Stimulated activated memory B cell treated with anti-CD40 and anti-IgM and Interleukin-4, amounts not matched to agents 10 μg/mL and 1 μg/mL and 100 μg/mL, for 72 hours (primary cell): ENCODE data around the gene WWC2.

Experiments used
- ATAC-seq: fragments of 150-1000 bp; cut with Tn5 transposase; 2 replicates; pipeline ENCODE4 v1.10.0; 2021
- H3K27ac Mint-ChIP-seq: one replicate; pipeline ENCODE4 v1.8.0; 2022; ENCODE audit warnings: mild to moderate bottlenecking, mixed read lengths
- H3K27me3 Mint-ChIP-seq: one replicate; pipeline ENCODE4 v1.8.0; 2022; ENCODE audit warnings: mixed read lengths
- H3K36me3 Mint-ChIP-seq: one replicate; pipeline ENCODE4 v1.8.0; 2022; ENCODE audit warnings: mixed read lengths
- H3K4me1 Mint-ChIP-seq: one replicate; pipeline ENCODE4 v1.8.0; 2022; ENCODE audit warnings: mixed read lengths
- H3K4me3 Mint-ChIP-seq: one replicate; pipeline ENCODE4 v1.8.0; 2022; ENCODE audit warnings: mild to moderate bottlenecking, moderate library complexity, mixed read lengths
- H3K9me3 Mint-ChIP-seq: one replicate; pipeline ENCODE4 v1.8.0; 2022; ENCODE audit warnings: mixed read lengths

The WWC2 gene

GRCh38 chr4:183332447-183332846 is 233.4 kb downstream of the WWC2 start:
- no peak overlapping the region for H3K4me3 Mint-ChIP-seq
- H3K4me1 Mint-ChIP-seq, result no peaks in the 10 kb centered on the region
- H3K36me3 Mint-ChIP-seq, result no peaks in the 10 kb centered on the region
- H3K9me3 Mint-ChIP-seq, result peaks cover 4% of the 10 kb centered on the region
- peaks cover 34% of the 10 kb centered on the region for H3K27me3 Mint-ChIP-seq
- ATAC-seq, result no peak
- H3K27ac Mint-ChIP-seq, result no peak overlapping the region

GRCh38 chr4:183333202-183333601 is 234.1 kb downstream of the WWC2 start:
- no peak for ATAC-seq
- H3K27me3 Mint-ChIP-seq, result peaks cover 34% of the 10 kb centered on the region
- no peak overlapping the region for H3K27ac Mint-ChIP-seq

GRCh38 chr4:183333983-183334382 is 234.9 kb downstream of the WWC2 start:
- Mint-ChIP-seq H3K36me3 (no peaks in the 10 kb centered on the region), H3K27ac (no peak overlapping the region), H3K4me1 (no peaks in the 10 kb centered on the region), H3K9me3 (peaks cover 3% of the 10 kb centered on the region), H3K27me3 (peaks cover 34% of the 10 kb centered on the region), H3K4me3 (no peak overlapping the region)
- ATAC-seq, result no peak

More at GRCh38 chr4:183333202-183333601, 234.1 kb downstream of the WWC2 start:
- no peak overlapping the region for H3K4me3 Mint-ChIP-seq
- H3K4me1 Mint-ChIP-seq, result no peaks in the 10 kb centered on the region
- peaks cover 4% of the 10 kb centered on the region for H3K9me3 Mint-ChIP-seq
- H3K36me3 Mint-ChIP-seq, result no peaks in the 10 kb centered on the region

GRCh38 chr4:183335369-183335940 is 236.4 kb downstream of the WWC2 start:
- Mint-ChIP-seq H3K9me3 (no peaks in the 10 kb centered on the region), H3K27me3 (peaks cover 34% of the 10 kb centered on the region), H3K36me3 (no peaks in the 10 kb centered on the region), H3K4me3 (no peak overlapping the region), H3K27ac (no peak overlapping the region), H3K4me1 (no peaks in the 10 kb centered on the region)
- ATAC-seq, result no peak

- no peak for ATAC-seq
- Mint-ChIP-seq H3K27ac (no peak overlapping the region), H3K36me3 (no peaks in the 10 kb centered on the region), H3K4me1 (no peaks in the 10 kb centered on the region), H3K4me3 (no peak overlapping the region), H3K9me3 (no peaks in the 10 kb centered on the region), H3K27me3 (peaks cover 24% of the 10 kb centered on the region)
Measured at GRCh38 chr4:183337349-183337748, 238.3 kb downstream of the WWC2 start.

GRCh38 chr4:183337833-183338232 is 238.8 kb downstream of the WWC2 start:
- Mint-ChIP-seq H3K36me3 (no peaks in the 10 kb centered on the region), H3K9me3 (no peaks in the 10 kb centered on the region), H3K27ac (no peak overlapping the region), H3K27me3 (peaks cover 21% of the 10 kb centered on the region), H3K4me1 (no peaks in the 10 kb centered on the region), H3K4me3 (no peak overlapping the region)
- ATAC-seq, result no peak

- Mint-ChIP-seq H3K4me3 (no peak overlapping the region), H3K27me3 (peaks cover 32% of the 10 kb centered on the region), H3K9me3 (no peaks in the 10 kb centered on the region), H3K36me3 (no peaks in the 10 kb centered on the region), H3K4me1 (peaks cover 5% of the 10 kb centered on the region), H3K27ac (no peak overlapping the region)
- peak; percentile 20 for ATAC-seq
Measured at GRCh38 chr4:183342541-183343533, 243.8 kb downstream of the WWC2 start.

- no peaks in the 10 kb centered on the region for H3K9me3 Mint-ChIP-seq
- no peaks in the 10 kb centered on the region for H3K36me3 Mint-ChIP-seq
- no peak for ATAC-seq
- peaks cover 32% of the 10 kb centered on the region for H3K27me3 Mint-ChIP-seq
- no peak overlapping the region for H3K27ac Mint-ChIP-seq
- H3K4me1 Mint-ChIP-seq, result peaks cover 5% of the 10 kb centered on the region
- no peak overlapping the region for H3K4me3 Mint-ChIP-seq
Measured at GRCh38 chr4:183343730-183344129, 244.7 kb downstream of the WWC2 start.

- no peak overlapping the region for H3K4me3 Mint-ChIP-seq
- no peak overlapping the region for H3K27ac Mint-ChIP-seq
- no peaks in the 10 kb centered on the region for H3K36me3 Mint-ChIP-seq
- H3K4me1 Mint-ChIP-seq, result peaks cover 5% of the 10 kb centered on the region
- ATAC-seq, result no peak
- H3K27me3 Mint-ChIP-seq, result peaks cover 32% of the 10 kb centered on the region
- no peaks in the 10 kb centered on the region for H3K9me3 Mint-ChIP-seq
Measured at GRCh38 chr4:183344523-183345255, 245.6 kb downstream of the WWC2 start.

GRCh38 chr4:183345261-183345660 is 246.2 kb downstream of the WWC2 start:
- H3K27ac Mint-ChIP-seq, result no peak overlapping the region
- peaks cover 5% of the 10 kb centered on the region for H3K4me1 Mint-ChIP-seq
- H3K27me3 Mint-ChIP-seq, result peaks cover 36% of the 10 kb centered on the region
- H3K4me3 Mint-ChIP-seq, result no peak overlapping the region
- no peaks in the 10 kb centered on the region for H3K36me3 Mint-ChIP-seq
- no peak for ATAC-seq
- peaks cover under 1% of the 10 kb centered on the region for H3K9me3 Mint-ChIP-seq

- peaks cover 4% of the 10 kb centered on the region for H3K9me3 Mint-ChIP-seq
- no peak for ATAC-seq
- H3K27ac Mint-ChIP-seq, result no peak overlapping the region
- peaks cover 54% of the 10 kb centered on the region for H3K27me3 Mint-ChIP-seq
- H3K4me1 Mint-ChIP-seq, result peaks cover 5% of the 10 kb centered on the region
- H3K4me3 Mint-ChIP-seq, result no peak overlapping the region
- H3K36me3 Mint-ChIP-seq, result no peaks in the 10 kb centered on the region
Measured at GRCh38 chr4:183347146-183347545, 248.1 kb downstream of the WWC2 start.

GRCh38 chr4:183347566-183347965 is 248.5 kb downstream of the WWC2 start:
- Mint-ChIP-seq H3K27ac (no peak overlapping the region), H3K9me3 (peaks cover 4% of the 10 kb centered on the region), H3K4me3 (no peak overlapping the region), H3K36me3 (no peaks in the 10 kb centered on the region), H3K27me3 (peaks cover 54% of the 10 kb centered on the region), H3K4me1 (peaks cover 5% of the 10 kb centered on the region)
- ATAC-seq, result no peak

- Mint-ChIP-seq H3K27me3 (peaks cover 49% of the 10 kb centered on the region), H3K27ac (no peak overlapping the region), H3K9me3 (peaks cover 4% of the 10 kb centered on the region), H3K4me1 (peaks cover 2% of the 10 kb centered on the region), H3K4me3 (no peak overlapping the region), H3K36me3 (no peaks in the 10 kb centered on the region)
- no peak for ATAC-seq
Measured at GRCh38 chr4:183348136-183348535, 249.1 kb downstream of the WWC2 start.

GRCh38 chr4:183348706-183349659 is 249.9 kb downstream of the WWC2 start:
- H3K36me3 Mint-ChIP-seq, result no peaks in the 10 kb centered on the region
- H3K27ac Mint-ChIP-seq, result no peak overlapping the region
- no peak overlapping the region for H3K4me3 Mint-ChIP-seq
- ATAC-seq, result no peak
- H3K27me3 Mint-ChIP-seq, result peaks cover 41% of the 10 kb centered on the region
- peaks cover 4% of the 10 kb centered on the region for H3K9me3 Mint-ChIP-seq
- no peaks in the 10 kb centered on the region for H3K4me1 Mint-ChIP-seq
